ENCODE measurements around the gene AFF2.

AFF2 gene

GRCh38 chrX:148536961-148537360, 36.5 kb downstream of the AFF2 start:
- FAIRE-seq (no peak), DNase-seq (ENCODE audit: low spot score) (no peak)

GRCh38 chrX:148537556-148538182, 37.3 kb downstream of the AFF2 start:
- DNase-seq (ENCODE audit: low spot score) = no peak
- no peak for FAIRE-seq

DNA sequence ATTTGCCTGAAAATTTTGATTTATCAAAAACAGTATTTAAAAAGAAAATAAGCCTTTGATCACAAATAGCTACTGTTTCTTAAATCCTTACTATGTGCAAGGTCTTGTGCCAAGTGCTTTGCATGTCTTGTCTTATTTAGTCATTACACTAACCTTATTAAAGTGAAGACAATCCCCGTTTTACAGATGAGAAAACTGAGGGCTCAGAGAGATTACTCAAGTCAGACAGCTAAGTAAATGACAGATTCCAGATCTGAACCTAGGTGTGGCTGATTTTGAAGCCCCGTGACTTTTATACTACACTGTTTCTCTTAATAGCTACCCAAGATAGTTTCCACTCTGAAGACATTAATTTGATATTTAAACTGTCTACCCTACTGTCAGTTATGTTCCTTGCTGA, 38.2 kb downstream of the AFF2 start:
- DNase-seq (ENCODE audit: low spot score) = no peak
- FAIRE-seq = no peak

DNA sequence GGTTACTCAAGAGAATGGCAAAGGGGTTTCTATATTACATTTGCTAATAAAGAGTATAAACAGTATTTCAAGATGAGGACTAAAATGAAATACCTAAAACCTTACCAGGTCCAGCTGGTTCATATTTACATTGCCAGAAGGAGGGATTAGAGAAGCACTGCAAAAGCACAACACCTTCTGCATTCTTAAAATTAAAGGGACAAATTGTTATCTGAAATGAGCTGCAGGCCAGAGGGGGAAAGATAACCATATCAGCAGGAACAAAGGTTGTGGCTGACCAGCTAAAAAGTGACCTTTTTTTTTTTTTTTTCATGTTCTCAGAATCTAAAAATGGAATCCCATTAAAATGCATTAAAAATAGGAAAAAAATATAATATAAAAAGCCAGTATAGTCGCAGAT, 39.7 kb downstream of the AFF2 start:
- DNase-seq (ENCODE audit: low spot score) = no peak
- no peak for FAIRE-seq

DNA sequence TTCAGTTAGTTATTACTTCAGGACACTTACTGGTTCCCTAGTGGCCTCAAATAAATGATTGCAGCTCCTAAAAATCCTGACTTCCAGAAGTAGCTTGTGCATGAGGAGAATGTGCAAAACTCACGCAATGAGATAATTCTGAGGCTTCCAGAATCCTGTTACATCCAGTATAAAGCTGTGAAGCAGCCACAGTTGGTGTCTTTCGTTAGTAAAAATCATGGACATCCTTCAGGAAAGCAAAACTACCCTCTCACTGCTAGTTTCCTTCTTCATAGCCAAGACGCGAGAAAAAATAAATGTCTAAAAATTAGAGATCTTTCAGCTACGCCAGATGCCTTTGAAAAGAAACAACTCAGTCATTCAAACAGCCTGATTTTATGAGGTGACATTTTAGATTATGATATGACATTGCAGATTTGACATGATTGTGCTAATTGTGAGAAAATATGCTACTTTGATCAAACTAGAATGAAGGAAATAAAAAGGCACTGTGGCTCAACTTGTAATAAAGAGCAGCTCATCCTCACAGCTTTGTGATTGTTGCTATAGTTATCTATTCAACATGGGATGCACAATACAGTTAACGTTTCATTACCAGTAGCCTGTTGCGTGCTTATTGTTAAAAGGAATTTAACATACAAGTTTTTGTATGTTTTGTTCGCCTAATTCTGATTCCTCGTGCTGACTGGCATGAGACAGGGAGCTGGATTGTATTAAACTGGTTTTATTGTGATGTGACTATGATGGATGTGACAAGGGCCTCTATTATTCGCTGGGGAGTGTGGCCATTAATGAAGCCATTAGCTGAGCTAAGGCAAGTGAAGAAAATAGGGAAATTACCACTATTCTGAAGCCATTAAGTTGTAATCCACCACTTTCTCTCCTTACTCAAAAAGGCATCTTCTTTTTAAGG, 40.5 kb downstream of the AFF2 start:
- FAIRE-seq (no peak), DNase-seq (ENCODE audit: low spot score) (no peak)

- DNase-seq (ENCODE audit: low spot score) (no peak), FAIRE-seq (no peak)
Observed at GRCh38 chrX:148541584-148541940, 41.1 kb downstream of the AFF2 start.

GRCh38 chrX:148542481-148543255, 42.3 kb downstream of the AFF2 start:
- no peak for FAIRE-seq
- no peak for DNase-seq (ENCODE audit: low spot score)

- DNase-seq (ENCODE audit: low spot score) (no peak), FAIRE-seq (no peak)
Observed at GRCh38 chrX:148552775-148553174, 52.4 kb downstream of the AFF2 start.

GRCh38 chrX:148555101-148555500, 54.7 kb downstream of the AFF2 start:
- no peak for FAIRE-seq
- no peak for DNase-seq (ENCODE audit: low spot score)

DNA sequence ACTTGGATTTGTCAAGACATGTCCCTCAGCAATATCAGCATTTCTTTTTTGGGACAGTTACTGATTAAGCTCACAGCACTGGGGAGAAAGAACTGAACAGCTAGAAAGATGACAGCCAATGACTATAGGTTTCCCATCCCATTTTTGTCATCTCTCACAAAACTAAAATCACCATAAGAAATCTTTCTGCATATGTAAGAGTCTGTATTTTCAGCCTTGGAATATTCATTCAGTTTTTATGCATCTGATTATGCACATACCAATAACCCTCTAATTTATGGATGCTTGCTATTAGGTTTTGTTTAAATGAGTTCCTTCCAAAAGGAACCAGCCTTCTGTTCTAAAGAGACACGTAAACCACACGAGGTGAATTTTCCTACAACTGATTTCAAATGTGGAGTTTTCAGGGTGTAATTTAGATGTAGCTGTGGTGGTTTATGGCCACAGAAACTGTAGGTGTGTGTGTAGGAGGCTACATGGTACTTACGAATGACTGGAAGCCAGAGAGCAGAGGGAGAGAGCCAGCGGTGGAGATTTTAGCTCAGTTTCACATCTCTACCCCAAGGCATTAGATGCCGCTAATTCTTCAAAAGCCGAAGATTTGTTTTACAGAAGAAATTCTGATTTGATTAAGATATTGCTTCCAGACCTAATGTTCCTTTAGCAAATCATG, 55.3 kb downstream of the AFF2 start:
- DNase-seq (ENCODE audit: low spot score) (no peak), FAIRE-seq (no peak)

DNA sequence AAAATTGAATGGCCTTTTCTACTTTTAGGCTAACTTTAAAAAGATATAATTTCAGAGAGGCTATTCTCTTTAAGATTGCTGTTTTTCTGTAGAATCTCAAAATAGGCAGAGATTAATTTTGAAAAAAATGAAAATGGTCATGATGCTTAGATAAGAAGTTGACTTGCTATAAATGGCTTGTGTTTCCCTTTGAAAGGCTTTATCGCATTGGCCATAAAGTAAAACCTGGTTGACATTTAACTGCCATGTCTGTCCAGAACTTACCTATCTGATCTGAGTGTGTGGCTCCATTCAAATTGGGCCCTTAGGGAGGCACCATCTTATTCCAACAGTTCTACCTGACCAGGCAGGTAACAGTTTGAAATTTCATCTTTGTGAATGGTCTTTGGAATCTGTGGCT, 56.1 kb downstream of the AFF2 start:
- no peak for DNase-seq (ENCODE audit: low spot score)
- FAIRE-seq = no peak

DNA sequence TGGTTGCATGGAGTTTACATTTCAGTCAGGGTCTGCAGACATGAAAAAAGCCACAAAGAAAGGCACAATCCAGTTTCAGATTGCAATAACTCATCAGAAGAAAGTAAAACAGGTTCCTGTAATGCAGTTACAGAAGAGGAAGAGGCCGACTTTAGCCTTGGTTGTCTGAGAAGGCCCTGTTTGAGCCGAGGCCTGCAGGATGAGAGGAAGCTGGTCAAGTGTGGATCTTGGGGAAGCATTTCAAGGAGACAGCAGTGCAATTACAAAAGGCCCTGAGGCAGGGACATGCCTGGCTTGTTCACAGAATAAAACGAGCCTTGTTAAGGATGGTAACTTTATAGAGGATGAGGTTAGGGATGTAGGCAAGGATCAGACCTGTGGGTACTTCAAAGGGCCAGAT, 62.4 kb downstream of the AFF2 start:
- FAIRE-seq (no peak), DNase-seq (ENCODE audit: low spot score) (no peak)

- DNase-seq (ENCODE audit: low spot score) = peak; percentile 40
- no peak for FAIRE-seq
Observed at GRCh38 chrX:148567229-148567628, 66.8 kb downstream of the AFF2 start.

DNA sequence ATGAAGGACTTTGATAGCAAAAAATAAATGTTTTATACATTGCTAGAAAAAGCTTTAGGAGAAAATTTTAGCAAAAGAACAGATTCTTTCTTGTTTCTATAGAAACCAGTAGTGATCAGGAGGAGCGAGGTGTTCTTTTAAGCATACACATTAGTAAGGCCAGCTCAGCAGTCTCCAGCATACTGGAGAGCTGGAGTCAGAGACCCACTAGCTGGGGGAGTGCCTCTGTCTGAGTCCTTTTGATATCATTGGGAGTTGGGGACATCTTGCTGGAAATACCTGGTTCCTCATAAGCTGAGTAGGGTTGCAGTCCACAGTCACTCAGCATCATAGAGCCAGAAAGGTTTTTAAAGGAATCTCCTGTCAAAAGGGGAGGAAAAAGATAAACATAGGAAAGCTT, 67.4 kb downstream of the AFF2 start:
- DNase-seq (ENCODE audit: low spot score) = no peak

DNA sequence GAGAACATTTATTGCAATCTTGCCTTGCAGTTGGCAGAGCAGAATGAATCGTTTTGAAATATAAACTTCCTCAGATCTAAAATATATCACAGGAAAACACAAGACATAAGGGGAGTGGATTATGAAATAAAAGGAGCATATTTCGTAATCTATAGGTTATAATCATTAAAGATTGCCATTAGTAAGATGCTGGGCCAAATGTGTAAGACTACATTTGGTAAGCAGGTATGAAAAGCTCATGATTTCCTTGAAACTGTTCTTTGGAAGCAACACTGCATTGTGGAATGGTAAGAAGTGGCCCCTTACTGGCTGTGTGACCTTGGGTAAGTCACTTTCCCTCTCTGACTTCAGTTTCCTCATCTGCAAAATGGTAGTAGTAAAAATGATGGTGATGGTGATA, 68.3 kb downstream of the AFF2 start:
- no peak for FAIRE-seq
- DNase-seq (ENCODE audit: low spot score) = no peak

More for the DNA sequence above, 67.4 kb downstream of the AFF2 start:
- no peak for FAIRE-seq

- DNase-seq (ENCODE audit: low spot score) = no peak
Observed at GRCh38 chrX:148572337-148572736, 71.9 kb downstream of the AFF2 start.

GRCh38 chrX:148573119-148573518, 72.7 kb downstream of the AFF2 start:
- DNase-seq (ENCODE audit: low spot score) = no peak
- FAIRE-seq = no peak

More at GRCh38 chrX:148572337-148572736, 71.9 kb downstream of the AFF2 start:
- FAIRE-seq = no peak

DNA sequence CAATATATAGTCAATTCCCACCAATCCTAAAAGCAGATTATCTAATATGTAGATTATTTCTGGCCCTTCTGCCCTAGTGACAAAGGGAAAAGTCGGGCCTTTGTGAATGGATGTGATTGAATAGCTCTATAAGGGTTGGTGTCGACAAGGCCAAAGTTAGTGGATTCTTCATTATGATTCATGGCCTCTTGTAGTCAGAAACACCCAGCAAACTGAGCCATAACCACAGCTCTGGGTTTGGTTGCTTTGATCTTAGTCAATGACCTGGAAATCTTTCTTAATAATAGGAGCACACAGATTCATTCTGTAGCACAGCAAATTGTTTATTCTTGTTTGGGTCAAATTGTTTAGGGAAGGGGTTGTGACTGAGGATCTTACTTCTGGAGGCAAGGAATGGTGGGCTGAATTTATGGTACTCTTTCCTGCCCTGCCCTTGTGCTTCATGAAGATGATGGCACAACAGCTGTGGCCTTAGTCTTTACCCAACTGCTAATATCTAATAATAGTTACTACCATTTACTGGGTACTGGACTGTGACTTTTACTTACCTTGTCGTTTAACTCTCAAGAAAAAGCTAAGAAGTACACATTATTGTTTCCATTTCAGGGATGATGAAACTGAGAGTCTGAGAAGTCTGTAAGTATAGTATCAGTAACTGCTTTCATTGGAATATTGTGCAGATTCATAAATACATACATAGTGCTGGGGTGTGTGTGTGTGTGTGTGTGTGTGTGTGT, 74.0 kb downstream of the AFF2 start:
- DNase-seq (ENCODE audit: low spot score) (peak; percentile 3), FAIRE-seq (no peak)

DNA sequence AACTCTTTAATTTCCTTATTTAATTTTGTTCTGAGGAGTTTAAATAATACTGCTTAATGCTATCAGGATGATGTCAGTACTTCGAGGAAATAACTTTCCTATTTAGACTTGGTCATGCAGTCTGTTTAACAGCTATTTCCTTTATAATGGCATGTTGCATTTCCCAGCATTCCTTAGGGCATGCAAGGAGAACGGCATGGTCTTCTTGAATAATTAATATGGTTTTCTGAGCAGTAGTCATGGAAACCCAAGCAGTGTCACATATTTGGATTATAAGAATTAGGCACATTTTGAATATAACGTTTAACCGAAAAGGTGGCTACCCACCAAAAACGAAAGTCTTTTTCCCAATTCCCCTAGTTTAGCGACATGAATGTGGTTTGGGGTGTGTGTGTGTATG, 76.0 kb downstream of the AFF2 start:
- FAIRE-seq (no peak), DNase-seq (ENCODE audit: low spot score) (no peak)

DNA sequence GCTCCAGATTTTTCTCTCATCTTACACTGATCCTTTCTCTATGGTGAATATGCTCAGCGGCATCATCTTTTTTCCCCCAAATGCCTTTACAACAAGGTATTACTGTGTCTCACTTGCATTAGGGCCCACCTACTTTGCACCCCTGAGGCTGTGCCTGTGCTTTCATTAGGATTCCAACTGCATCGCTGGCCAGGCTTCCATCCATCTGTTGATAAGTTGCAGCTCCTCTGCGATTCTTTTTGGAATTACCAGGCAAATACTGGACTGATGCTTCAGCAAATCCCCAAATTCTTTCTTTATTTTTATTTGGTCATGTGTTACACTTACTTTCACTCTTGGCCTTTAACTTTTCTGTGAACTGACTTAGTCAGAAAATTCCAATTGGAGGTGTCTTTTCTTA, 77.3 kb downstream of the AFF2 start:
- DNase-seq (ENCODE audit: low spot score) (no peak), FAIRE-seq (no peak)

- FAIRE-seq (no peak), DNase-seq (ENCODE audit: low spot score) (no peak)
Observed at GRCh38 chrX:148580016-148580415, 79.6 kb downstream of the AFF2 start.
